GM12875 (cell line): ENCODE data around the gene PPL.

Experiments
- H3K4me3 ChIP-seq: one replicate; pipeline ENCODE4 v1.5.1; 2011; ENCODE audit warnings: low read depth, low read length, control low read depth
- TF ChIP-seq, protein P1 (sequence below): IDR thresholded peaks from 2 replicates; pipeline ENCODE4 v1.5.1; 2011; ENCODE audit warnings: low read depth, mild to moderate bottlenecking, control low read depth, inconsistent platforms, low read length, moderate library complexity, borderline replicate concordance; ENCODE audit not compliant: insufficient read depth

Gene PPL

DNA sequence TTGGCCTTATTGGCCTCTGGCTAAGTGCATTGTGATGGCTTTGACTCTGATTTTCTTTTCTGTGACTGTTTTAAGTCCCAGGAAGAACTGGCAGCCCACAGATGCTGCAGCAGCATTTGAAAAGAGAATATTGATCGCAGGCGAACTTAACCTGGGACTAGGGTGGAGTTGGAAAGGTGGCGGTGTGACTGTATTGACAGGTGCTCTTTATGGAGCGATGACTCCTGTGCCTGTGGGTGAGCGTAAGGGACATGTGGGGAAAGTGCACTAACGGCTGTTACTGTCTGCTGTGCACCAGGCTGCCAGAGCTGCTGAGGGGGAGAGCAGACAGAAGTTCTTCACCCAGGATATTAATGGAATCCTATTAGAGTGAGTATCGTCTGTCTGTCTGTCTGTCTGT lies 68.4 kb downstream of the PPL start:
- TF ChIP-seq, protein P1, sequence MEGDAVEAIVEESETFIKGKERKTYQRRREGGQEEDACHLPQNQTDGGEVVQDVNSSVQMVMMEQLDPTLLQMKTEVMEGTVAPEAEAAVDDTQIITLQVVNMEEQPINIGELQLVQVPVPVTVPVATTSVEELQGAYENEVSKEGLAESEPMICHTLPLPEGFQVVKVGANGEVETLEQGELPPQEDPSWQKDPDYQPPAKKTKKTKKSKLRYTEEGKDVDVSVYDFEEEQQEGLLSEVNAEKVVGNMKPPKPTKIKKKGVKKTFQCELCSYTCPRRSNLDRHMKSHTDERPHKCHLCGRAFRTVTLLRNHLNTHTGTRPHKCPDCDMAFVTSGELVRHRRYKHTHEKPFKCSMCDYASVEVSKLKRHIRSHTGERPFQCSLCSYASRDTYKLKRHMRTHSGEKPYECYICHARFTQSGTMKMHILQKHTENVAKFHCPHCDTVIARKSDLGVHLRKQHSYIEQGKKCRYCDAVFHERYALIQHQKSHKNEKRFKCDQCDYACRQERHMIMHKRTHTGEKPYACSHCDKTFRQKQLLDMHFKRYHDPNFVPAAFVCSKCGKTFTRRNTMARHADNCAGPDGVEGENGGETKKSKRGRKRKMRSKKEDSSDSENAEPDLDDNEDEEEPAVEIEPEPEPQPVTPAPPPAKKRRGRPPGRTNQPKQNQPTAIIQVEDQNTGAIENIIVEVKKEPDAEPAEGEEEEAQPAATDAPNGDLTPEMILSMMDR, result no peak
- H3K4me3 ChIP-seq, result no peak overlapping the region

DNA sequence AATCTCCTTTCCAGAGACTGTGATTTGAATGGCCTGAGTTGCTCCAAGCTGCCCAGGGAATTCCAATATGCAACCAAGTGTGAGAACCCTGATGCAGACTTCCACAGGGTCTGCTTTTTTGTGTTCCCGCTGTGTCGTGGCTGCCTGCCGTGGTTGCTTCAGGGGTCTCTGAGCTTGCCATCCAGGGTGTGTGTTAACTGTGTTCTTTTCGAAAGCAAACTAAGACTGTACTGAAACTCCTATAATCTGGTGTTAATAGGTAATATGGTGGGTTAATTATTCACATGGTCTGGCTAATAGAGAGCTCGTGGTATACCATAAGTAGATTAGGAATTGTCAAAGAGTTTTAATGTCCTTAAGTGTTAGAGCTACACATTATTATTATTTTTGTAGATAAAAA lies 68.9 kb downstream of the PPL start:
- TF ChIP-seq, protein P1, result no peak
- H3K4me3 ChIP-seq, result no peak overlapping the region

DNA sequence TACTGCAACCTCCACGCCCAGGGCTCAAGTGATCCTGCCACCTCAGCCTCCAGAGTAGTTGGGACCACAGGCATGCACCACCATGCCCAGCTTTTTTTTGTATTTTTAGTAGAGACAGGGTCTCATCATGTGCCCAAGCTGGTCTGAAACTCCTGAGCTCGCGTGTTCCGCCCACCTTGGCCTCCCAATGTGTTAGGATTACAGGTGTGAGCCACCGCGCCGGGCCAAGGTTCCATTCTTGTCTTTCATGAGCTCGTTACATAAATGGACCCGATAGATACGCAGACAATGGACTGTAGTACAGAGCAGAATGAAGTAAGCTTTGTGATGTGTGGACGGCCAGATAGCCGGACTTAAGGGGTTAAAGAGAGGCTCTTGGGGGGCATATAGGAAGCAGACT lies 70.4 kb downstream of the PPL start:
- H3K4me3 ChIP-seq, result no peak overlapping the region
- TF ChIP-seq, protein P1, result no peak

GRCh38 chr16:4865231-4865860 lies 71.6 kb downstream of the PPL start:
- no peak overlapping the region for H3K4me3 ChIP-seq
- TF ChIP-seq, protein P1, result no peak

DNA sequence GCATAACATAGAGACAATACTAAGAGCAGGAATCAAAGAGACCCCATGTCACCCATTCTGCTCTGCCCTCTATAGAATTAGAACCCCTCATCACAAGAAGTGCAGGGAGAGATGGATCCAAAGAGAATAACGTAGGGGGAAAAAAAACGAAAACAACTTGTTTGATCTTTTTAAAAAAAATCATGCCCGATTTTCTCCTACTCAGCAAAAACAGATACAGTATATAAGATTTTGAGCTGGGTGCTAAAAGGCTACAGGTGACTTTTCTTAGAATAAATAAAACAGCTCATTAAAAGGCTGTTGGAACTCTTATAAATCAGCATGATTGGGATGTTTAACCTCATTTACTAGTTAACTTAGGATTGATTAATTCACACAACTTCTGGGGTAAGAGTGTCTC lies 72.2 kb downstream of the PPL start:
- H3K4me3 ChIP-seq, result no peak overlapping the region
- TF ChIP-seq, protein P1, result no peak

DNA sequence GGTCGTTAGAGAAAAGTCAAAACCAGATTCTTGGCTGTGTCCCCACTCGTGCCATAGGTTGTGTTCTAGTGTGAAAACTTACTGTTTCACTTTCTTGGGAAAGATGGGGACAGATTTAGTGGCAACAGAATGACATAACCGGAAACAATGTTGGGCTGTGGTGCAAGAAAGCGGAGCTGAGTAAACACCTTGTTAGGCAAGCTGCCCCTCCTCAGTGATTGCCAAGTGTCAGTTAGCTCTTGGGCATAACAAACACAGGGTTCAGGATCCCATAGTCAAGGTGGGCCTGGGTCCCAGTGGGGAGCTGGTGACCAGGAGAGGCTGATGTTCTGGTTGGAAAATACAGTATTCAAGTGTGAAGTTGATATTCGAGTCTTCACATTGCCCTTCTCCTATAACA lies 74.3 kb downstream of the PPL start:
- TF ChIP-seq, protein P1, result no peak
- no peak overlapping the region for H3K4me3 ChIP-seq

GRCh38 chr16:4860727-4861342 lies 76.1 kb downstream of the PPL start:
- no peak overlapping the region for H3K4me3 ChIP-seq
- TF ChIP-seq, protein P1, result no peak
